A673 (cell line): Measurements from ENCODE around the gene FAS. TPM values are rescaled to one million over a fixed set of nuclear protein-coding genes. Genes with fewer than 3 reads are reported as not detected.

Source experiments
- BruUV-seq: library from RNA; stranded (reverse); fragments of 400-500 nt; replicated peaks from 2 replicates; lab custom pipeline; 2021; lab: Mats Ljungman, UMichigan
- CTCF ChIA-PET: fragments of 300-600 bp; sonication (Branson Sonifier 250); formaldehyde crosslinking; loops from one replicate; lab custom pipeline; 2022; ENCODE audit warnings: antibody characterized with exemption; lab: Charles Lee
- POLR2A ChIA-PET: fragments of 300-600 bp; sonication (Branson Sonifier 250); formaldehyde crosslinking; loops from one replicate; lab custom pipeline; 2022; ENCODE audit warnings: antibody characterized with exemption; ENCODE audit not compliant: low non-redundant PET; lab: Charles Lee
- DNase-seq: peaks from one replicate; pipeline ENCODE4 v3.0.0-alpha.2; 2015; ENCODE audit warnings: low spot score
- H3K27ac ChIP-seq: fragments of 200-600 bp; sonication (generic); 2 replicates; pipeline ENCODE4 v1.5.1; 2016; ENCODE audit warnings: mixed run types, low read depth, mild to moderate bottlenecking, mixed read lengths, antibody characterized with exemption, low read length; ENCODE audit not compliant: poor library complexity, severe bottlenecking
- H3K27me3 ChIP-seq: fragments of 200-600 bp; sonication (generic); replicated peaks from 2 replicates; pipeline ENCODE4 v1.6.1; 2017; ENCODE audit warnings: mixed run types, low read depth, mild to moderate bottlenecking, mixed read lengths, antibody characterized with exemption, low read length; ENCODE audit not compliant: insufficient read depth, poor library complexity
- H3K36me3 ChIP-seq: fragments of 200-600 bp; sonication (generic); 2 replicates; pipeline ENCODE4 v1.6.1; 2016; ENCODE audit warnings: mixed run types, mild to moderate bottlenecking, mixed read lengths, antibody characterized with exemption, low read length; ENCODE audit not compliant: insufficient read depth, poor library complexity, severe bottlenecking
- H3K4me1 ChIP-seq: fragments of 200-600 bp; sonication (generic); 2 replicates; pipeline ENCODE4 v1.6.1; 2017; ENCODE audit warnings: mixed run types, mild to moderate bottlenecking, mixed read lengths, antibody characterized with exemption, low read length; ENCODE audit not compliant: insufficient read depth, poor library complexity, severe bottlenecking
- H3K4me3 ChIP-seq: fragments of 200-600 bp; sonication (generic); 2 replicates; pipeline ENCODE4 v1.5.1; 2016; ENCODE audit warnings: low read depth, mixed run types, mild to moderate bottlenecking, mixed read lengths, low read length; ENCODE audit not compliant: poor library complexity, severe bottlenecking
- H3K9me3 ChIP-seq: fragments of 200-600 bp; sonication (generic); 2 replicates; pipeline ENCODE4 v1.6.1; 2016; ENCODE audit warnings: mixed run types, low read depth, mild to moderate bottlenecking, mixed read lengths, antibody characterized with exemption, low read length; ENCODE audit not compliant: poor library complexity, severe bottlenecking
- EZH2 ChIP-seq: fragments of 200-600 bp; sonication (generic); IDR thresholded peaks from 2 replicates; pipeline ENCODE4 v1.6.1; 2017; ENCODE audit warnings: borderline replicate concordance, low read depth, mild to moderate bottlenecking, mixed read lengths, antibody characterized with exemption, low read length; ENCODE audit not compliant: poor library complexity, severe bottlenecking
- intact Hi-C: fragments of 100-400 bp; cut with micrococcal nuclease; formaldehyde crosslinking; loops from one replicate; pipeline ENCODE4 v1.10.0; 2022; ENCODE audit not compliant: unreplicated experiment
- total RNA-seq: library from RNA; stranded (reverse); gene quantifications from 2 replicates; pipeline ENCODE4 v1.2.3, GENCODE V29; 2021
- TF ChIP-seq, protein P1 (sequence below): fragments of 300-800, 200-600 bp; sonication (generic); conservative IDR thresholded peaks from 2 replicates; pipeline ENCODE4 v1.5.1; 2017; ENCODE audit warnings: low read depth, mild to moderate bottlenecking, antibody characterized with exemption, low read length, moderate library complexity, mixed read lengths

The FAS gene
- total RNA-seq, 1 experiment from 2014 or later = 30.4 TPM

GRCh38 chr10:88974446-88975376 is 15.9 kb upstream of the FAS start:
- DNase-seq = no peak
- CTCF ChIA-PET = interaction anchor here (0.6 kb wide), 1 partner anchor 12 kb away, joined by 3 read pairs; no protein-coding TSS in a partner anchor
- peak overlapping the region; percentile 78 for H3K27ac ChIP-seq

DNA sequence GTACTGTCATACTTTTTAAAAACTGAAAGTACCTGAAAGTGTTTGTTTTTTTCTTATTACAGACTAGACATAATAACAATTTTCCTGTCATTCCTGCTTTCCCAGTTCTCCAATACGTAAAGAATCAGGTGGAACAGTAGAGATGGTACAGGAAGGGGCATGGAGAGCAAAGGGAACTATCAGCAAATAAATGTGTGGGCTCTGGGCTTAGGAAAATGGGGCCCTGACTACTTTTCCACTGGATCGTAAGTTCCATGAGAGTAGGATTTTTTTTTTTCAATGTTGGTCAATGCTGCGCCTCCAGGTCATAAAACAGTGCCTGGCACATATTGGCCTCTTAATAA is 15.2 kb upstream of the FAS start:
- intact Hi-C loops = no loop called here
- TF ChIP-seq EZH2 = no peak
- TF ChIP-seq, protein P1, sequence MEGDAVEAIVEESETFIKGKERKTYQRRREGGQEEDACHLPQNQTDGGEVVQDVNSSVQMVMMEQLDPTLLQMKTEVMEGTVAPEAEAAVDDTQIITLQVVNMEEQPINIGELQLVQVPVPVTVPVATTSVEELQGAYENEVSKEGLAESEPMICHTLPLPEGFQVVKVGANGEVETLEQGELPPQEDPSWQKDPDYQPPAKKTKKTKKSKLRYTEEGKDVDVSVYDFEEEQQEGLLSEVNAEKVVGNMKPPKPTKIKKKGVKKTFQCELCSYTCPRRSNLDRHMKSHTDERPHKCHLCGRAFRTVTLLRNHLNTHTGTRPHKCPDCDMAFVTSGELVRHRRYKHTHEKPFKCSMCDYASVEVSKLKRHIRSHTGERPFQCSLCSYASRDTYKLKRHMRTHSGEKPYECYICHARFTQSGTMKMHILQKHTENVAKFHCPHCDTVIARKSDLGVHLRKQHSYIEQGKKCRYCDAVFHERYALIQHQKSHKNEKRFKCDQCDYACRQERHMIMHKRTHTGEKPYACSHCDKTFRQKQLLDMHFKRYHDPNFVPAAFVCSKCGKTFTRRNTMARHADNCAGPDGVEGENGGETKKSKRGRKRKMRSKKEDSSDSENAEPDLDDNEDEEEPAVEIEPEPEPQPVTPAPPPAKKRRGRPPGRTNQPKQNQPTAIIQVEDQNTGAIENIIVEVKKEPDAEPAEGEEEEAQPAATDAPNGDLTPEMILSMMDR = no peak
- CTCF ChIA-PET = interaction anchor here (0.6 kb wide), 1 partner anchor 12 kb away, joined by 3 read pairs; no protein-coding TSS in a partner anchor
- no peak for DNase-seq
- Histone ChIP-seq H3K36me3 (no peaks in the 10 kb centered on the region), H3K4me3 (peak overlapping the region; percentile 47), H3K9me3 (no peaks in the 10 kb centered on the region), H3K27me3 (no peaks in the 10 kb centered on the region), H3K4me1 (peaks cover 46% of the 10 kb centered on the region), H3K27ac (peak overlapping the region; percentile 78)
- POLR2A ChIA-PET = no interaction called here
- BruUV-seq = no TSS peak

More at GRCh38 chr10:88974446-88975376, 15.9 kb upstream of the FAS start:
- Histone ChIP-seq H3K9me3 (no peaks in the 10 kb centered on the region), H3K36me3 (no peaks in the 10 kb centered on the region), H3K4me1 (peaks cover 39% of the 10 kb centered on the region), H3K27me3 (no peaks in the 10 kb centered on the region), H3K4me3 (peak overlapping the region; percentile 47)
- POLR2A ChIA-PET = no interaction called here
- BruUV-seq = no TSS peak
- no peak for TF ChIP-seq EZH2
- TF ChIP-seq, protein P1 = no peak
- intact Hi-C loops = no loop called here

GRCh38 chr10:88978463-88978862 is 12.1 kb upstream of the FAS start:
- H3K36me3 ChIP-seq = no peaks in the 10 kb centered on the region
- CTCF ChIA-PET = no interaction called here
- POLR2A ChIA-PET = no interaction called here

More at GRCh38 chr10:88978463-88978862, 12.1 kb upstream of the FAS start:
- no peaks in the 10 kb centered on the region for H3K9me3 ChIP-seq
- no peaks in the 10 kb centered on the region for H3K27me3 ChIP-seq
- intact Hi-C loops = no loop called here
- no TSS peak for BruUV-seq
- no peak for DNase-seq
- peaks cover 74% of the 10 kb centered on the region for H3K4me1 ChIP-seq
- TF ChIP-seq EZH2 = no peak
- TF ChIP-seq, protein P1 = no peak
- H3K27ac ChIP-seq = no peak overlapping the region
- no peak overlapping the region for H3K4me3 ChIP-seq
